Lower leg skin (tissue), 4 donors: ENCODE results near the gene ASTL. TPM values are rescaled to one million over a fixed set of nuclear protein-coding genes. Genes with fewer than 3 reads are reported as not detected.

Experiments used
- DNase-seq, 2 donors: peaks; one replicate each; pipeline ENCODE4 v3.0.0-alpha.2; 2019; ENCODE audit warnings: low spot score in 2 of 2
- H3K4me3 ChIP-seq: fragments of 200-600 bp; sonication (generic); 2 replicates; pipeline ENCODE4 v1.5.1; 2017; ENCODE audit warnings: mild to moderate bottlenecking, low read depth; ENCODE audit not compliant: poor library complexity, severe bottlenecking
- POLR2A ChIP-seq, 2 donors: fragments of 450-650 bp; IDR thresholded peaks; one replicate each; pipeline ENCODE4 v1.6.1; 2016 to 2017; ENCODE audit warnings: antibody characterized with exemption in 2 of 2, mild to moderate bottlenecking in 1 of 2, moderate library complexity in 1 of 2
- WGBS, 2 donors: methylation state at CpG; one replicate each; pipeline ENCODE4 v1.1.5; 2018; 5-methylcytosine and 5-hydroxymethylcytosine counted together
- intact Hi-C: fragments of 100-400 bp; cut with DNase I; formaldehyde crosslinking; loops from one replicate; pipeline ENCODE4 v1.15.0; 2023; ENCODE audit warnings: low total_unique reads
- total RNA-seq, 4 donors: library from RNA; depleted of rRNA; stranded (reverse); fragments of >200 nt; gene quantifications; one replicate each; pipeline ENCODE4 v1.1.0, GENCODE V29; 2016
- TF ChIP-seq, protein P1 (sequence below), 3 donors: fragments of 450-650 bp; IDR thresholded peaks; one replicate each; pipeline ENCODE4 v1.5.1; 2016; ENCODE audit warnings: antibody characterized with exemption in 3 of 3, mild to moderate bottlenecking in 3 of 3, moderate library complexity in 2 of 3

ASTL gene
- total RNA-seq, 4 donors from 2014 or later: 0.20 to 1.8 (median 0.63) TPM; not detected in 1

DNA sequence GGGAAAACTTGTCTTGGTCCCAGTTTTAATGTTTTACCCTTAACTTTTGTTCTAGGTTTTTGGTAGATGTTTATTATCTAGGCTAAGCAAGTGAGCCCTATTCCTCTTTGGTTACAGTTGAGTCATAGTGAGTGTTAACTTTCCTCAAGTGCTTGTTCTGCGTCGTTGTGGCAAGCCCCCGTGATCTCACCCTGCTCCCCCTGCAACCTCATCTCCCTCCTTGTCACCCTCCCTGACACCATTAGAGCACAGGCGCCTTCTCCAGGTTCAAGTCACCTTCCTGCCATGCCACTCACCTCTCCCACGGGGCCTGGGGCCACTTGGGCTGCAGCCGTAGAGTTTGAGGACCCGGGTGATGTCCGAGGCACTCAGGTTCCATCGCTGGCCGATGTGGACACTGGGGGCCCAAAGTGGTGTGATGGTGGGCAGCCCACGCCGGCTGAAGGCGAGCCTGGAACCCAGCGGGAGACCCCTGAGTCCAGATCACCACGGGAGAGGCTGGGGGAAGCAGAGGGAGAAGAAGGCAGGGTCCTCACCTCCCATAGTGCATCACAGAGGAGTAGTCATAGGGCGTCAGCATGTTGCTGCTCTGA is 8.7 kb downstream of the ASTL start:
- no peak for DNase-seq
- 81 to 89% methylated on average over 16 of the region's 16 CpGs for WGBS, 2 donors
- no peak overlapping the region for H3K4me3 ChIP-seq
- intact Hi-C loops: no loop called here
- TF ChIP-seq, protein P1, sequence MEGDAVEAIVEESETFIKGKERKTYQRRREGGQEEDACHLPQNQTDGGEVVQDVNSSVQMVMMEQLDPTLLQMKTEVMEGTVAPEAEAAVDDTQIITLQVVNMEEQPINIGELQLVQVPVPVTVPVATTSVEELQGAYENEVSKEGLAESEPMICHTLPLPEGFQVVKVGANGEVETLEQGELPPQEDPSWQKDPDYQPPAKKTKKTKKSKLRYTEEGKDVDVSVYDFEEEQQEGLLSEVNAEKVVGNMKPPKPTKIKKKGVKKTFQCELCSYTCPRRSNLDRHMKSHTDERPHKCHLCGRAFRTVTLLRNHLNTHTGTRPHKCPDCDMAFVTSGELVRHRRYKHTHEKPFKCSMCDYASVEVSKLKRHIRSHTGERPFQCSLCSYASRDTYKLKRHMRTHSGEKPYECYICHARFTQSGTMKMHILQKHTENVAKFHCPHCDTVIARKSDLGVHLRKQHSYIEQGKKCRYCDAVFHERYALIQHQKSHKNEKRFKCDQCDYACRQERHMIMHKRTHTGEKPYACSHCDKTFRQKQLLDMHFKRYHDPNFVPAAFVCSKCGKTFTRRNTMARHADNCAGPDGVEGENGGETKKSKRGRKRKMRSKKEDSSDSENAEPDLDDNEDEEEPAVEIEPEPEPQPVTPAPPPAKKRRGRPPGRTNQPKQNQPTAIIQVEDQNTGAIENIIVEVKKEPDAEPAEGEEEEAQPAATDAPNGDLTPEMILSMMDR (IDR thresholded peaks at IDR 0.05): no peak
- no peak for TF ChIP-seq POLR2A (IDR thresholded peaks at IDR 0.05)

DNA sequence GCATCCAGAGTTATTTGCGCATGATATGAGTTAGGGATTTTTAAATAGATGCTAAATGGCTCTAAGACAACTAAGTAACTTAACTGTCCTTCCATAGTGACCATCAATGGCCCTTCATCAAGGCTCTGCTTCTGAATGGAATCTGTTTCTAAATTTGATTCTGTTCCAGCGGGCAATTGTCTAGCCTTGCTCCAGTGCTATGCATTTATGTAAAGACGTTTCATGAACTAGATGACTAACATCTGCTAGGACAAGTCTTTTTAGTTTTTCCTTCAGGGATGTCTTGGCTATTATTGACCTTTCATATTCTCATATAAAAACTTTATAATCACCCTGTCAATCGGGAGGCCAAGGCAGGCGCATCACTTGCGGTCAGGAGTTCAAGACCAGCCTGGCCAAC is 9.8 kb downstream of the ASTL start:
- TF ChIP-seq, protein P1 (IDR thresholded peaks at IDR 0.05): no peak
- no peak for TF ChIP-seq POLR2A (IDR thresholded peaks at IDR 0.05)
- WGBS, 2 donors: 83 to 87% methylated on average over 6 of the region's 6 CpGs
- intact Hi-C loops: no loop called here
- H3K4me3 ChIP-seq: no peak overlapping the region
- no peak for DNase-seq

DNA sequence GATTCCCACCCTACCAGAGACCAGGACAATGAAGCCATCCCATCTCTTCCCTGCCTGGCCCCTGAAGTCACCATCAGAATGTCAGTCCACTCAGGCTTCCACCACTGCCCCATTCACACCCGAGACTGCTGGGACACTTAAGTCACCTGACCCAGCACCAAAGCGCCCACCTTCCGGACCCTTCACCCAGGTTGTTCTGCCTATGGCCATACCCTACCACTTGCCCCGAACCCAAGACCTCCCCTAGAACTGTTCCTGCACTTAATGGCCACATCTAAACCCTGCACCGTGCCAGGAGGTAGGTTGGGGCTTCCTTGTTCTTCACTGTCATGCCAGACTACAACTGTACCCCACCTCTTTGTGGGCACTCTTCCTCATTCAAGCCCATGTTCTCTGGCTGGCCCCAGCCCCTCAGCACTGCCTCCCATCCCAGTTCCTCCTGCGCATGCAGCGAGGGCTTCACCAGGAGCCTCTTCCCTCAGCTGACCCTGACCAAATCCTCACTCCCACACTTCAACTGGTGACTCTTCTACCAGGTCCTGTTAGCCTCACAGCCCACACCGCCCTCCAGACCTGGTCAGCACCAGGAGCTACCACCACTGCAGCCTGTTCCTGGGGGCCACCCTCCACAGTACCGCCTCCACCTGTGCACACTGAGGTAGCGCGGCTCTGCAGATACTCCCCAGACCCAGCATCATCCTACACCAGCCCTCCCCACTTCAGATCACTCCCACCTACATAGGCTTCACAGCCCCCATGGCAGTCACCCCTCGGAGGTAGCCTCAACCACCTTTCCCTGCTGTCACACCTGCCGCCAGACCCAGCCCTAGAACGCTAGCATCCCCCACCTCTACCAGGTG is 13.7 kb downstream of the ASTL start:
- no peak for DNase-seq
- WGBS, 2 donors: 92 to 93% methylated on average over 14 of the region's 14 CpGs
- TF ChIP-seq POLR2A (IDR thresholded peaks at IDR 0.05): no peak
- TF ChIP-seq, protein P1 (IDR thresholded peaks at IDR 0.05): no peak
- intact Hi-C loops: no loop called here
- no peak overlapping the region for H3K4me3 ChIP-seq

DNA sequence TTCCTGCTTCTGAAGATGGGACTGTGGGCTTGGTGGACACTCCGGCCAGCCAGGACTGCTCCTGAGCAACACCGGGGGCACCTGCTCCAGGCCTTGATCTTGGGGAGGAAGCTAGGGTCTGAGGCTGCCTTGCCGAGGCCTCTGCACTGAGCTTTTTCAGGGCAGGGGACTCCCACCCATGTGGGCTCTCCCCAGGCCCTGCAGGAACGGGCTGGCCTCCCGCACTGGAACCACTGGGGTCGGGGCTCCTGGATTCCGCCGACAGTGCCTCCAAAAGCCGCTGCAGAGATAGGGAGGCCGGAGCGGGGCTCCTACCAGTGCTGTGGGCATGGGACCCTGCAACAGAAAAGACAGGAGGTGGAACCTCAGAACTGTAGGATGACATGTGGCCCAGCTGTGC is 14.4 kb downstream of the ASTL start:
- no peak overlapping the region for H3K4me3 ChIP-seq
- intact Hi-C loops: no loop called here
- 93 to 96% methylated on average over 4 to 11 of the region's 11 CpGs for WGBS, 2 donors
- DNase-seq: no peak
- TF ChIP-seq, protein P1 (IDR thresholded peaks at IDR 0.05): no peak
- no peak for TF ChIP-seq POLR2A (IDR thresholded peaks at IDR 0.05)

DNA sequence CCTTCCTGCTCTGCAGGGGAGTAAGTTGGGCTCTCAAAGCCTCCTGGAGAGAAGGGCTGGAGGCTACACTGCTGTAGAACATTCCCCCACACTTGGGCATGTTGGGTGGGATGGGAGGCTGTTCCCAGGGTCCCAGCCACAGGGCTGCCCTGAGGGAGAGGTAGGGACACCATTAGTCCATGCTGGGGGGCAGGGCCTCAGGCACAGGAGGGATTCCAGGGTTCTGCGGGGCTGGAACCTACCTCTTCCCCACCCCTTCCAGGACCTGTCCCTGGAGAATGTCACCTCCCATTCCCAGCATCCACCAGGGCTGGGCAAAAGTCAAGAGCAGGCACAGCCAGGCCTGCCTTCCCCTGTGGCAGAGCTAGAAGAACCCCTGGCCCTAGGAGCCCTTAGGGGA is 15.0 kb downstream of the ASTL start:
- TF ChIP-seq POLR2A (IDR thresholded peaks at IDR 0.05): no peak
- TF ChIP-seq, protein P1 (IDR thresholded peaks at IDR 0.05): no peak
- intact Hi-C loops: no loop called here
- H3K4me3 ChIP-seq: no peak overlapping the region
- DNase-seq: no peak
- 56 to 69% methylated on average over 1 of the region's 1 CpG for WGBS, 2 donors
